GM18517 (cell line): ENCODE data around the gene EMILIN3.

ENCODE experiments used
- ATAC-seq: cut with Tn5 transposase; IDR thresholded peaks from one replicate; pipeline ENCODE4 v1.9.1; 2021; ENCODE audit warnings: mild to moderate bottlenecking, moderate library complexity; ENCODE audit not compliant: unreplicated experiment

EMILIN3 gene

DNA sequence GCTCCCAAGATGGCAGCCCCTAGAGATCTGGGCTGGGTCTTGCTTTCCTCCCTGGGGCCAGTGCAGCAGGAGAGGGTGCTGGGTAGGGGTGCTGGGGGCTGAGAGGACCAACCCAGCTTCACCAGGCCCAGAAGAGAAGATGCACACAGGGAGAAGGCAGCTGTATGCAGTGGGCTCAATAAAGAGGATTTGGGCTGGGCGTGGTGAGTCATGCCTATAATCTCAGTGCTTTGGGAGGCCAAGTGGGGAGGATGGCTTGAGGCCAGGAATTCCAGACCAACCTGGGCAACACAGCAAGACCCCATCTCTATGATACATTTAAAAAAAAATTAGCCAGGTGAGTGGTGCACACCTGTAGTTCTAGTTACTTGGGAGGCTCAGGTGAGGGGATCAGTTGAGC is 25.7 kb upstream of the EMILIN3 start:
- no peak for ATAC-seq

GRCh38 chr20:41391587-41392001 is 25.0 kb upstream of the EMILIN3 start:
- no peak for ATAC-seq

GRCh38 chr20:41390889-41391288 is 24.3 kb upstream of the EMILIN3 start:
- ATAC-seq = no peak

DNA sequence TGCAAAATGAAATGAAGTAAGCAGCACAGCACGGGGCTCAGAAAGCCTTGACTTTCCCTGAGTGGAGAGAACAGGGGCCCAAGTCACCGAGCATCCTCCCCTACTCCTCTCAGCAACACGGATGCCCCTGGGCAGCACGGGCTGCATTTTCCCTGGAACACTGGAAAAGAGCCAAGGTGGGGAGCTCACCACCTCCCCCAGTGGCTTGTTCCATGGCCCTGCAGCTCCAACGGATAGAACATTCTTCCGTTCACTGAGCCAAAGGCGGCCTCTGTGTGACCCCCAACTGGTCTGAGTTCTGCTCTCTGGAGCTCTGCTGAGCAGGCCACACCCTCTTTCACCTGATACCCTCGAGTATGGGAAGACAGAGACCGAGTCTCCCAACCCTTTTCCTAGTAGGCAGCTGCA is 20.8 kb upstream of the EMILIN3 start:
- no peak for ATAC-seq

DNA sequence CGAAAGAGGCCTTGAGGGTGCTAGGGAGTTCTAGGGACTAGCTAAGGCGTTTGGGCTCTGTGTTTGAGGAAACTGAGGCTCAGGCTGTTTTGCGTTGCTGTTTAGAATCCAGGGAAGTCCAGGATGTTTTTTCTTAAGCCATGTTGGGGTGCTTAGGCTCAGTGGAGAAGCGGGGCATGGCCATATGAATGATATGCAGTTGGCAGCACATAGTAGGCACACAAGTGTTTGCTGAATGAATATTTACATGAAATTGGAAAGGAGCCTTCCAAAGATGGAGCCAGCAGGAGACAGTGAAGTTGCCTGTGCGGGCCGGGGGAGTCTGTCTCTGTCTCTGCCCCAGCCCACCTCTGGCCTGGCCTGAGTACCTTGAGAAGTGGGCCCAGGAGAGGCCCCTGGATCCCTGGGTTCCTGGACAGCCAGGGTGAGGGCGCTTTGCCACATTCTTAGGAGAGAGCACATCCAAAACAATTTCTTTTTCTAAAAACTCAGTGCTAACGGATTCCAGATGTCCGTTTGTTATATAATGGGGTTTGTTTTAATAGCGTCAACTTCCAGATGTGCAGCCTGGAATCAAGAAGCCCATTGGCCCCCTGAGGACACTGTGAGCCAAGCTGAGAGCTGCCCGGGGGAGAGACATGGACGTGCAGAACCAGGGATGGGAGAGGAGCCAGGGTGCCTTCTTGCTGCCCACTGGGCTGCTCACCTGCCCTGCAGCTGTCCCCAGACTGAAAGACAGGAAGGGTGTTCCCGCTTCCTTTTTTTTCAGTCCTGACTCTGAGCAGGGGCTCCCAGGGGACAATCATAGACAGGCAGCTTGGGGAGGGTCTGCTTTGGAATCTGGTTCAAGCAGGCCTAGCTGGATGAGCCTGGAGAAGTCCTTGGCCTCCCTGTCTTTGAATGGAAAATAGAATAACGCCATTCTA is 20.1 kb upstream of the EMILIN3 start:
- ATAC-seq = no peak

GRCh38 chr20:41382791-41383305 is 16.2 kb upstream of the EMILIN3 start:
- no peak for ATAC-seq

- ATAC-seq = no peak
Measured at GRCh38 chr20:41380551-41381193, 14.1 kb upstream of the EMILIN3 start.

- ATAC-seq = no peak
Measured at GRCh38 chr20:41379551-41379950, 12.9 kb upstream of the EMILIN3 start.

DNA sequence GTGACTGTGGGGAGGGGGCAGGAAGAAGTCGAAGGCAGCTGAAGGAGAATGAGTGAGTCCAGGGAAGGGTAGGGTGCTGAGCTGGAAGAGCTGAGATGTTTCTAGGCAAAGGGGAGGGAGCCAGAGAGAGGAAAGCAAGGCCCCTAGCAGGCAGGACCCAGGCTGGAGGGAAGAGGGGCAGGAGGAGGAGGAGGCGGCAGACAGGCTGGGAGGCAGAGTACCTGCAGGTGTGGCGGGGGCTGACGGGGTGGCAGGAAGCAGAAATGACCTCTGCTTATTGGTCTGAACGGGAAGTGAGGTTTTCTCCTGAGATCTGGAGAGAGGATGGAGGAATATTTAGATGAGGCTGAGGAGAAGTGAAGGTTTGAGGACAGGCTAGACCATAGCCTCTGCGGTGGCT is 10.7 kb upstream of the EMILIN3 start:
- no peak for ATAC-seq

DNA sequence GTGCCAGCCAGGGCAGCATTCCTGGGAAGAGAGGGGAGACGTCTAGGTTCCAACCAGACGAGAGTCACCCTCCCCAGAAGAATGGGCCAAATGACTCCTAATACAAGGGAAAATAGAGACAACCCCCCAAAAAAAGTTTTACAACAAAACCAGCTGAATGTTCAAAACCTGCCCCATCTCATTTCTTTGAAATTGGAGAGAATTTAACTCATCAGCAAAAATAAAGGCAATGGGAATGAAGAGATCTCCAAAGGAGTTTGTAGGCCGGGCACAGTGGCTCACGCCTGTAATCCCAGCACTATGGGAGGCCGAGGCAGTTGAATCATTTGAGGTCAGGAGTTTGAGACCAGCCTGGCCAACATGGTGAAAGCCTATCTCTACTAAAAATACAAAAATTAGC is 9.7 kb upstream of the EMILIN3 start:
- no peak for ATAC-seq

DNA sequence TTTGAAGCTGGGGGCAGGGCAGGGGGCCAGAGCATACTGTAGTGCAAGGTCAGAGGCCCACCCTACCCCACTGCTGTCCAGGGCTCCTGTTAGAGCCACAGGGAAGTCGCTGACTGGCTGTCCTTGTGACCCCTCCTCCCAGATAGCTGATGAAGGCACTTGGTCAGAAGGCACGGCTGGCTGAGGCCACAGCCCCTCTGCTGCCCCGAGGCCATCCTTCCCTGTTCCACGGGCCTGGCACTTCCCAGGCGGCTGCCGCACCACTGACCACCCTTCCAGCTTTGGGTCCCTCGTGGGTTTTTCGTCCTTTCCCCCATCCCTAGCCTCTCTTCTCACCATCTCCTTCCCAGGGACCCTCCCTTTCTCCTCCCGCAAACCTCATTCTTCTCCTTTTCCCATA is 9.2 kb upstream of the EMILIN3 start:
- ATAC-seq = no peak

DNA sequence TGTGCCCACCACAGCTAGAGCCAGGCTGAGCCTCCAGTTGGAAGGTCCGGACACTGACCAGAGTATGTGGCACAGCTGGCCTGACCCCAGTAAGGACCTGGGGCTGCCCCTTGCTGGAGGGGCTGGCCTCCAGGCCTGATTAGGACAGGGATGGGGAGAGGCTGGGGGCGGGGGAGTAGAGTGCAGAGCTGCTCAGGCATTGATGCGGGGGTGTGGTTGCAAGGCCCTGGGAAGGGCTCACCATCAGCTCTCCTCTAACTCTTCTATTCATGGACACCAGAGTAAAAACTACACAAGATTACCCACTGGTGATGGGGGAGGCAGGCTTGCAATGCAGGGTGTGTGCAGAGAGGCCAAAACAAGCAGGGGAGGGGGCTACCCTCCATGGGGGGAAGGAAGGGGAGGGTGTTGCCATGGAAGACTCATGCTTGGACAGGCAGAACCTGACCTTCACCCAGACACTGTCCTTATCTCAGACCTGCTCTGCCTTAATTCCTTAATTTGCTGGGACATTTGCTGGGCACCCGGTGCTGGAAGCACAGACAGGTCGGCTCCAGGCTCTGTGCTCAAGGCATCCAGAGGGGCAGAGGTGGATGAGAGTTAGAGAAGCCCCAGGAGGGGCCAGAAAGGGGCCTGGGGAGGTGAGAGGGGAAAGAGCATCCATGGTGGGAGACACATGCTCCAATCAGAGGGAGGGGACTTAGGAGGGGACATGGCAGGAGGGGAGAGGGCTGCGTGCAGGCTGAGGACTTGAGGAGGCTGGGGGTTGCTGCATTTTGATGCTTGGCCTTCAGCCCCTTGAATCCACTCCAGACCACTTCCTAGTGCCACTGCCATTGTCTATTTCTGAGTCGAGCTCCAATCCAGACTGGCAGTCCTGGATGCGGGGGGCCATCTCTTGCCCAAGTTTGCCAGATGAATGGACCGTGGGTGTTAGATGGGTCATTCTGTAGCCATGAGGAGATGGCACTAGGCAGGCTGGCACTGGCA is 7.6 kb upstream of the EMILIN3 start:
- no peak for ATAC-seq

- no peak for ATAC-seq
Measured at GRCh38 chr20:41373251-41373783, 6.7 kb upstream of the EMILIN3 start.

GRCh38 chr20:41371371-41371770 is 4.8 kb upstream of the EMILIN3 start:
- ATAC-seq = no peak

DNA sequence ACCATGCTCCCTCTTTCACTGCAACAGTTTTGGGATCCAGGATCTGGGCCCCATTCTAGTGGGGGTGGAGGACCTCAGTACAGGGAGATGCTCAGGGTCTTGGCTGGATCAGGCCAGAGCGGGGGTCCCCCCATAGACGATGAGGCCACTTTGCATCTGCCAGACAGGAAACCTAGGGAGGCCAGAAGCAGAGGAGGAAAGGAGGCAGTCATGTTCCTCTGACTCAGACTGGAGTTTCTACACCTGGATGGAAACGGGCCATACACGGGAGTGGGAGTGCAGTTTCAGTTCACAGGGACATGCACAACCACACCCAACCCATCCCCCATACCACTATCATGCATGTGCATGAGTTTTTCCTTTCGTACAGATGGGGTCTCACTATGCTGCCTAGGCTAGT is 3.6 kb upstream of the EMILIN3 start:
- ATAC-seq = no peak

GRCh38 chr20:41369673-41370072 is 3.1 kb upstream of the EMILIN3 start:
- ATAC-seq = no peak

- no peak for ATAC-seq
Measured at GRCh38 chr20:41367956-41368355, 1.3 kb upstream of the EMILIN3 start.

GRCh38 chr20:41367393-41367695 is 726 bp upstream of the EMILIN3 start:
- no peak for ATAC-seq

DNA sequence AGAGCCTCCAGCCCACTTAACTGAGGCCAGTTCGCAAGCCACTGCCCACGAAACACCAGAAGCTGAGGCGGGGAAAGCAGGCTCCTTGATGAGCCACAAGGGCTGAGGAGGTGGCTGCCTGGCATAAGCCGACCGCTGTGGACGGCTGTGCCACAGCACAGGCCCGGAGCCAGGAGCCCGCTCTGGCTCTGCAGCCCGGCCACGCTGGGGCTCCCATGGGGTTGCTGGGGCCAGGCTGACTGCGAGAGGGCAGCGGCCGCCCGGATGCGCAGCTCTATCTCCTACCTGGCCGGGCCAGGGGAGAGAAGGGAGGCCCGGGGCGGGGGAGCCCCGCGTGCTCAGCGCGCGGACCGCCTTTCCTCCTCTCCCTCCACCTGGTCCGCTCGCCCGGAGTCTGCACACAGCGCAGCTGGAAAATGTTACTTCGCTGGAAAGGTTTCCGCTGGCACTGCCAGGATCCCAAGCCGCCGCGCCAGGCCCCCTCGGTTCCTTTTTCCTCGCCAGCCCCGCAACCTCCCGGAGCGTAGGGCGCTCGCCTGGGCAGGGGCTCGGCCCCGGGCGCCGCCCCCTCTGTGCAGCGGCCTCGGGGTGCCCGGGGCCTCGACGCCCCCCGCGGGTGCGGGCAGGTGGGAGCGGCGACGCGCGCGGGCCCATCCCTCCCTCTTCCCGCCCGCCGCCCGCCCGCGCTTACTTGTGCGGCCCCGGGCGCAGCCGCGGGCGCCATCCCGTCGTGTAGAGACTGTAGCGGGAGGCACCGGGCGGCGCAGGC is 657 bp downstream of the EMILIN3 start:
- ATAC-seq = no peak
